ENCODE results near the gene ARHGEF10L. TPM values are rescaled to one million over a fixed set of nuclear protein-coding genes. Genes with fewer than 3 reads are reported as not detected.

The ARHGEF10L gene
- total and polyA plus RNA-seq, 8 donors: 16.8 to 39.6 (median 21.1) TPM

GRCh38 chr1:17574516-17574915, 35.0 kb downstream of the ARHGEF10L start:
- Histone ChIP-seq H3K36me3 (no peaks in the 10 kb centered on the region), H3K27me3 (peaks cover 0 to 10% of the 10 kb centered on the region in 2 donors), H3K4me1 (peaks cover 0 to 11% of the 10 kb centered on the region in 2 donors), H3K27ac (no peak overlapping the region), H3K9me3 (no peaks in the 10 kb centered on the region), H3K4me3 (no peak overlapping the region)
- ATAC-seq (no peak), DNase-seq (no peak)
- TF ChIP-seq CTCF (IDR thresholded peaks at IDR 0.05): no peak
- intact Hi-C loops (cut with DNase I): no loop called here

GRCh38 chr1:17575797-17576518, 36.5 kb downstream of the ARHGEF10L start:
- intact Hi-C loops (cut with DNase I): no loop called here
- H3K9me3 ChIP-seq: no peaks in the 10 kb centered on the region
- peaks cover 0 to 9% of the 10 kb centered on the region in 2 donors for H3K4me1 ChIP-seq
- H3K27me3 ChIP-seq: peaks cover 0 to 10% of the 10 kb centered on the region in 2 donors
- DNase-seq: no peak
- no peak for ATAC-seq
- no peak for TF ChIP-seq CTCF (IDR thresholded peaks at IDR 0.05)
- no peak overlapping the region for H3K4me3 ChIP-seq
- H3K27ac ChIP-seq: no peak overlapping the region
- no peaks in the 10 kb centered on the region for H3K36me3 ChIP-seq

GRCh38 chr1:17576519-17576853, 37.0 kb downstream of the ARHGEF10L start:
- peaks cover 0 to 10% of the 10 kb centered on the region in 2 donors for H3K27me3 ChIP-seq
- no peak overlapping the region for H3K27ac ChIP-seq
- no peaks in the 10 kb centered on the region for H3K9me3 ChIP-seq
- DNase-seq (no peak), ATAC-seq (no peak)
- intact Hi-C loops (cut with DNase I): no loop called here
- no peaks in the 10 kb centered on the region for H3K36me3 ChIP-seq
- no peak for TF ChIP-seq CTCF (IDR thresholded peaks at IDR 0.05)
- no peak overlapping the region for H3K4me3 ChIP-seq
- peaks cover 0 to 12% of the 10 kb centered on the region in 2 donors for H3K4me1 ChIP-seq

- Histone ChIP-seq H3K36me3 (no peaks in the 10 kb centered on the region), H3K9me3 (no peaks in the 10 kb centered on the region), H3K27me3 (peaks cover 0 to 10% of the 10 kb centered on the region in 2 donors), H3K27ac (no peak overlapping the region), H3K4me1 (peaks cover 0 to 19% of the 10 kb centered on the region in 2 donors), H3K4me3 (no peak overlapping the region)
- DNase-seq (no peak), ATAC-seq (no peak)
- no peak for TF ChIP-seq CTCF (IDR thresholded peaks at IDR 0.05)
- intact Hi-C loops (cut with DNase I): no loop called here
Observed at GRCh38 chr1:17577907-17578297, 38.4 kb downstream of the ARHGEF10L start.

GRCh38 chr1:17579951-17580939, 40.7 kb downstream of the ARHGEF10L start:
- Histone ChIP-seq H3K27ac (no peak overlapping the region), H3K4me1 (peaks cover 0 to 22% of the 10 kb centered on the region in 2 donors), H3K27me3 (peaks cover 0 to 4% of the 10 kb centered on the region in 2 donors), H3K36me3 (no peaks in the 10 kb centered on the region), H3K9me3 (no peaks in the 10 kb centered on the region), H3K4me3 (no peak overlapping the region)
- ATAC-seq (peak; percentile 56), DNase-seq (no peak)
- intact Hi-C loops (cut with DNase I): no loop called here
- TF ChIP-seq CTCF (IDR thresholded peaks at IDR 0.05): no peak
